CD4-positive, alpha-beta T cell treated with Interleukin-6 at 100 ng/mL for 8 hours (primary cell): ENCODE measurements around the gene CXXC5.
A peak's percentile ranks its signal among the peaks of the same experiment; 100 is the strongest.

ENCODE experiments used
- DNase-seq: peaks from one replicate; pipeline ENCODE4 v3.0.0-alpha.2; 2020; ENCODE audit warnings: mixed read lengths, low spot score

CXXC5 gene

DNA sequence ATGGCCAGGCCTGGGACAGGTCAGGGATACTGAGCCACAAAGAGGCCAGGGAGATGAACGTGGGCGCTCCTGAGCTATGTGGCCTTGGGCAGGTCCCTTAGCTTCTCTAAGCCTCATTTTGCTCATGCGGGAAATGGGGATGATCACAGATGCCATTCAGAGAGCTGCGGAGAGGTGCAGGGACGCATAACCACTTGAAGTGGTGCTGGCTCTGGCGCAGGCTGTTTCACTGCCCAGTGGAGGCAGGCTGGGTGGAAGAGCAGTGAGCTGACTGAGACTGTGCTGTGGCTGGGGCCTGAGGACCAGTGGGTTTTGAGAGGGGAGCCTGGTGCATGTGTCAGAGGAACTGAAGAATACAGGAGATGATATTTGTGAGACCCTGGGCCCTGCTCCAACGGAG is 18.4 kb downstream of the CXXC5 start:
- no peak for DNase-seq

- DNase-seq: no peak
Measured at GRCh38 chr5:139667001-139667729, 19.0 kb downstream of the CXXC5 start.

GRCh38 chr5:139667730-139668063 is 19.5 kb downstream of the CXXC5 start:
- no peak for DNase-seq

DNA sequence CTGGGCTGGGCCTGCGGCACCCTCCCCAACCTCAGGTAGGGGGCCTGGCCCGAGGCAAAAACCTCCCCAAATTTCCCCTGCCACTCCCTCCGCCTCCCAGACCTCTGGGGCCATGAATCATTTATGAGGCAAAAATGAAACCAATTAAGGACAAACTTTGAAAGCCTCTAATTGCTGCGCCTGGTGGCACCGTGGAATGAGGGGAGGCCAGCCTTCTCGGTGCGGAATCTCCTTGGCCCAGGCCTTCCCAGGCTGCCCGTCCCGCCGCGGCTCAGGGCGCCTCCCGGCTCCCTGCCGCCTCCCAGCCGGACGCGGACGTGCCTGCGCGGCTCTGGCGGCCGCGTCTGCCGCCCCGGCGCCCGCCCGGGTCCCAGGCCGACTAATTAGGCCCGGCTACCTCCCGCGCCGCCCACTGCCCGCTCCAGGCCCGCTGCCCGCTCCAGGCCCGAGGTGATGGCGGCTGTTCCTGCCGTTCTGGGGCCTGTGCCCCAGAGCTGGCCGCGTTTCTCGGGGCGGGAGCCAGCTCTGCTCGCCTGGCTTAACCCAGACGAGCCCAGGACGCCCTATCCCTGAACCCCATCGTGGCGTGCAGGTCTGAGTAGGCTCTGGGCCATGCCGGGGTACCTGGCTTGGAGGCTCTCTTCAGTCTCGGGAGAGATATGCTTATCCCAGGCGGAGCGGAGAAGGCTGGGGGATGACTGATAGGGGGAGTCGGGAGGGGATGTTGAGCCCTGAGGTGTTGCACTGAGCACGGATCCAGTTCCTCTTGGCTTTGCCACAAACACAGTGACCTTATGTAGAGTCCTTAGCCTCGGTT is 20.1 kb downstream of the CXXC5 start:
- peak; percentile 29 for DNase-seq

GRCh38 chr5:139668924-139669661 is 20.9 kb downstream of the CXXC5 start:
- no peak for DNase-seq

GRCh38 chr5:139669662-139670368 is 21.7 kb downstream of the CXXC5 start:
- DNase-seq: peak; percentile 13

DNA sequence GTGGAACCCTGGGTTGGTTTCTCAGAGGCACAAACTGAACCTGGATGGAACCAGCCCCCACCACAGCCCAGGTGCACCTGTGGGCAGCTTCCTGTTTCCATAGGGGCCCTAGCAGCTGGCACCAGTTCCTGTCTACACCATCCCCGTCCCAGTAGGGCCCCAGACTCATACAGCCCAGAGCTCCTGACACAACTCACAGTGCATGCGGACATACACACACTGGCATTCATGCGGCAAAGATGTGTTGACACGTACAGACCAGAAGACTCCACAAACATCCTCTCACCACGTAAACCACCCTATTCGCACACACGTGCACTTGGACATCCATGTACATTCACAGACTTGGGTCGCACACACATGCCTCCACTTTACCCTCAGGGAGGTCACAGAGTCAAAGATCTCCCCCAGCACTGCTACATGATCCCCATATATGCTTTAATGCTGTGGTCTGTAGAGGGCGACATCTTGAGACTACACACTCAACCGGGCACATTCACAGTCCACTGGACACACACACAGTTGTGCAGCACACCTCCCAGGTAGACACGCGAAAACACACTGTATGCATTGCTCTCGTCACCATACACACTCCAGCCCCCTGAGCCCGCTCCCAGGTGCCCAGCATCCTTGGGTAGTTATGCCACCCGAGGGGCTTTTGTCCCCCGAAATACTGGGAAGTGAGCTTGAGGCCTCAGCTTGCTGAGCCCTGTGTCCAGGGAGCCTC is 22.4 kb downstream of the CXXC5 start:
- DNase-seq: peak; percentile 14

- DNase-seq: no peak
Measured at GRCh38 chr5:139671096-139671841, 23.1 kb downstream of the CXXC5 start.

GRCh38 chr5:139675213-139675612 is 27.1 kb downstream of the CXXC5 start:
- no peak for DNase-seq

DNA sequence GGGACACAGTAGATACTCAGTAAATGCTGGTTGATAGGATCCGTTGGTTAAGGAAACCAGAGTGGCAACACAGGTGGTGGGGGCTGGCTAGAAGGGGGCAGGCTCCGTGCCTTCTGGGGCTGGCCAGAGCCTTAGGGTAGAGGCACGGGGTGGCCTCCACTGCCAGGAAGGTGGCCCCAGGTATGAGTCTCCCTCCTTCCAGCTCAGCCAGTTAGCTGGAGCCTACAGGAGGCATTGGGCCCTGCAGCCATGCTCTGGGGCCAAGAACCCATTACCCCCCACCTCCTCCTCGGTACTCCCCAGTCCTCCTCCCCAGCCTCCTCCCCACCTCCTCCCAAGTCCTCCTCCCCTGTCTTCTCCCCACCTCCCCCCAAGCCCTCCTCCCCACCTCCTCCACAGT is 27.7 kb downstream of the CXXC5 start:
- no peak for DNase-seq

GRCh38 chr5:139676406-139676805 is 28.3 kb downstream of the CXXC5 start:
- no peak for DNase-seq

DNA sequence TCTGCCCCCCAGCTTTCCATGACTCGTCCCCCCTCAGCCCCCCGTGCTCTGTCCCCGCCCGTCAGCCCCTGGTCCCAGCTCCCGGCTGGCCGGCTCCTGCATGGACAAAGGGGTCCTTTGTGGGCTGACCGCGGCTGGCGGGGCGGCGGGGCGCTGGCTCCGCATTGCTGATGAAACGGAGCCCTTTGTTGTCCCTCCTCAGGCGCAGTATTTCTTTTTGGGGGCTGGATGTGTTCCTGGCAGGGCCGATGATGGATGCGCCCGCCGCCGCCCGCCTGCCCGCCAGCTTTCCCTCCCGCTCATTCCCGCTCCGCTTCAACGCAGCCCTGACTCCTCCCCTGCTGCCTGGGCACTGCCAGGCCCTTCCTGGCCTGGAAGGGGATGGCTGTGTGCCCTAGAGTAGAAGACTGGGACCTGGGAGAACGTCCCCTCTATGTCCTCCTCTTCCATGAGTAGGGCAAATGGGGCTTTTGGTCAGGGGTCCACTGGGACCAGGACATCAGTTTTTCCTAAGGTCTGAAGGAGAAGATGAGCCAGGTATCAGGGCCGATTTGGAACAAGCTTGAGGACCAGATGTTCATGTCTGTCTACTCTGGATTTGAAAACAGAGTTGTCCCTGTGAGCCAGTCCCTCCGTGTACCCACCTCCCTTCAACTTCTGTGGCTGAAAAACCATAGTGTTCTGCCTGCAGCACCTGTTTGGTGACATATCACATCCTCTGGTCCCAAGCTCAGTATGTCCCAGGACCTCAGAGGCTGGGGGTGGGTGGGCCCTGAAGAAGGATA is 29.0 kb downstream of the CXXC5 start:
- DNase-seq: no peak

DNA sequence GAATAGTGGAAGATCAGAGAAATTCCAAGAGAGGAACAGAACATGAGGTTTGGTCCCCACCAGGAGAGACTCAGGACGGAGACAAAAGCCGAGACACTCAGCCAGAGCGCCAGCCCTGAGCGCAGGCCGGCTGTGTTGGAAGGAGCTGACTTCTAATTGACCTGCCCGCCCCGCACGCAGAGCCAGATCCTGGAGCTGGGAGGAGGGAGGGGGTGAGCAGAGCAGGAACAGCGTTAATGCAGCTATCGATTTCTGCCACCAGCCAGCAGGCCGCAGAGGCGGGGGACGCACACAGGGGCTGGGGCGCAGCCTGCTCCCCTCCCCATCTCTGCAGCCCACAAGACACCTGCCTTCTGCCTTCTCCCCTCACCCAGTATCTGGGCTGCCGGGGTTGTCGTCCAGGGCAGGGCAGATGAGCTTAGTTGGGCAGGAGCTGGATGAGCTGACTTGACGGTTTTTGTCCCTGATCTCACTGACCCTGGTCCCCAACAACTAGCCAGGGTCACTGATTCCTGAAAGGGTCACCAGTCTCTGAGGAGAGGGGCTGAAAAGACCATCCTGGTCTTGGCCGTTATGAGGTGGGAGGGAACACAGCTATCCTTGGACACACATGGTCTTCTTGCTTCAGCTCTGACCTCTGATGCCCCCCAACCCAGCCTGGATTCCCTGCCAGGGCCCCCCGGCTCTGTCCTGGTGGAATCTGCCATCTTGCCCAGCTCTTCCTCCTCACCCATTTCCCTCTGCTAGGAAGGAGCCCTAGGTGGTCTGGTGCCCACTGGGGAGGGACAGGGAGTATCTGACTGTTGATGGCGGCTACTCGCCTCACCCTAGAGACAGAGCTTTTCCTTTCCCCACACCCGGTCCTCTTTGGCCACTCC is 29.8 kb downstream of the CXXC5 start:
- DNase-seq: no peak

DNA sequence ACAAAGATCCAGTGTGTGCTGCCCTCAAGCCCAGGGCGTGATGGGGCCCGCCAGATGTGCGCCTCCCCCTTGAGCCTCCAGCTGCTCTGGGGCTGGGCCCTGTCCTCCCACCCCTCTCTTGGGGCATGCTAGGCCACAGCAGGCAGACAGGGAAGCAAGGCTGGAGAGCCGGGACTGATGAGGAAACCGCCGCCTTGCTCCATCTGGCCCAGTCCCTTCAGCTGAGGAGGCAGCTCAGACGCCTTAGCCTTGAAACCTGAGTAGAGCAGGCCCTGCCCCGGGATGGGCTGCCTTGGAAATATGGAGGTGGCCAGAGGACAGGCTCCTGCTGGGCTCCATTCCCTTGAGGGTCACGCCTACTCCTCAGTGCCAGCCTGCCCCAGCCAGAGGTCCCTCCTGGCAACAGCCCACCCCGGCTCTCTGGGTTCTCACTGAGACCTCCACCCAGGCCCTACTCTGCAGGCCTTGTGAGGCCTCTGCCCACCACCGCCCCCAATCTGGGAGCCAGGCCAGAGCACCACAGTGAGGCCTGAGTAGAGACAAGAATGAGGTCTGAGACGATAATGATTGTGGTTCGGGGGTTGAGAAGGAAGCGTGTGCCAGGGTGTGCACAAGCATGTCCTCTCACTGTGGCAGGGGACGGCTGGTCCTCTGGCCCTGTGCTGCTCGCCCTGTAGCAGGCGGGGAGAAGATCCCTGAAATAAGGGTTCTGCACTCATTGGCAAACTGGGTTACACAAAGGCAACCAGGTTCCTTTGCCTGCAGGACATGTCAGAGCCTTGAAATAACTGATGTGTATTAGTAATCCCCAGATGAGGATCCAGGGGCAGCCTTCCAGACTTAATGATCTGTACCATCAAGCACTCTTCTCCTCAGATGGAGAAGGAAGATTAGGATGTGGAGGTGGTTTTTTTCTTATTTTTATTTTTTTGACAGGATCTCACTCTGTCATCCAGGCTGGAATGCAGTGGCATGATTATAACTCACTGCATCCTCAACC is 30.9 kb downstream of the CXXC5 start:
- DNase-seq: no peak

DNA sequence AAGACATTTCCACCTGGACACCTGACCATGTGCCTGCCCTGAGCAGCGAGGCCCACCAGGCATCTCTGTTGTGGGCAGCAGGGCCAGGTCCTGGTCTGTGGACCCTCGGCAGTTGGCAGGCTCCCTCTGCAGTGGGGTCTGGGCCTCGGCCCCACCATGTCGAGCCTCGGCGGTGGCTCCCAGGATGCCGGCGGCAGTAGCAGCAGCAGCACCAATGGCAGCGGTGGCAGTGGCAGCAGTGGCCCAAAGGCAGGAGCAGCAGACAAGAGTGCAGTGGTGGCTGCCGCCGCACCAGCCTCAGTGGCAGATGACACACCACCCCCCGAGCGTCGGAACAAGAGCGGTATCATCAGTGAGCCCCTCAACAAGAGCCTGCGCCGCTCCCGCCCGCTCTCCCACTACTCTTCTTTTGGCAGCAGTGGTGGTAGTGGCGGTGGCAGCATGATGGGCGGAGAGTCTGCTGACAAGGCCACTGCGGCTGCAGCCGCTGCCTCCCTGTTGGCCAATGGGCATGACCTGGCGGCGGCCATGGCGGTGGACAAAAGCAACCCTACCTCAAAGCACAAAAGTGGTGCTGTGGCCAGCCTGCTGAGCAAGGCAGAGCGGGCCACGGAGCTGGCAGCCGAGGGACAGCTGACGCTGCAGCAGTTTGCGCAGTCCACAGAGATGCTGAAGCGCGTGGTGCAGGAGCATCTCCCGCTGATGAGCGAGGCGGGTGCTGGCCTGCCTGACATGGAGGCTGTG is 32.4 kb downstream of the CXXC5 start:
- DNase-seq: no peak

DNA sequence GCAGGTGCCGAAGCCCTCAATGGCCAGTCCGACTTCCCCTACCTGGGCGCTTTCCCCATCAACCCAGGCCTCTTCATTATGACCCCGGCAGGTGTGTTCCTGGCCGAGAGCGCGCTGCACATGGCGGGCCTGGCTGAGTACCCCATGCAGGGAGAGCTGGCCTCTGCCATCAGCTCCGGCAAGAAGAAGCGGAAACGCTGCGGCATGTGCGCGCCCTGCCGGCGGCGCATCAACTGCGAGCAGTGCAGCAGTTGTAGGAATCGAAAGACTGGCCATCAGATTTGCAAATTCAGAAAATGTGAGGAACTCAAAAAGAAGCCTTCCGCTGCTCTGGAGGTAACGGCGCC is 32.9 kb downstream of the CXXC5 start:
- no peak for DNase-seq

DNA sequence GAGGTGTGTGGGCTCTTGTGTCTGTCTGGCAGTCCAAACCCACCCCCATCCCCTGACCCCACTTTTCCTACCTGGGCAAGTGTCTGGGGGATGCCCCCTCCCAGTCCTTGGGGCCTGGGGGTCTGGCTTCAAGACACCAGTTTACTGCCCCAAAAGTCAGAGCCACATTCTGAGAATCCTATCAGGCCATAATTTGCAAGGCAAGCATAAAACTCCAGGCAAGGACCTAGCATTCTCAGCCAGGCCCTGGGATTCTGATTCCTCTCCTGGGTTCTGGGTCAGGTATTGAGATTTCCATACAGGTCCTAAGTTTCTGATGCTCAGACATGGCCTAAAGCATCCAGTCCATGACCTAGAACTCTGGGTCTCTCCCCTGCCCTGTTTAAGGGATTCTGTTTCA is 33.3 kb downstream of the CXXC5 start:
- no peak for DNase-seq
